Mesendoderm (in vitro differentiated cells): Measurements from ENCODE around the gene PRELP.

Source experiments
- DNase-seq: peaks from one replicate; pipeline ENCODE4 v3.0.0; 2013
- H2AK5ac ChIP-seq: 2 replicates; pipeline ENCODE4 v1.6.1; 2013; ENCODE audit warnings: low read length, inconsistent platforms
- H2BK120ac ChIP-seq: 2 replicates; pipeline ENCODE4 v1.6.1; 2013; ENCODE audit warnings: low read depth, mild to moderate bottlenecking, low read length, moderate library complexity, mixed read lengths
- H2BK15ac ChIP-seq: replicated peaks from 2 replicates; pipeline ENCODE4 v1.6.1; 2013; ENCODE audit warnings: low read depth, mild to moderate bottlenecking, moderate library complexity
- H2BK5ac ChIP-seq: 2 replicates; pipeline ENCODE4 v1.6.1; 2013; ENCODE audit warnings: low read length, inconsistent platforms
- H3K18ac ChIP-seq: 2 replicates; pipeline ENCODE4 v1.6.1; 2013; ENCODE audit warnings: mild to moderate bottlenecking, low read length, mixed read lengths
- H3K23ac ChIP-seq: one replicate; pipeline ENCODE4 v1.6.1; 2013; ENCODE audit warnings: low read length
- H3K27ac ChIP-seq: 2 replicates; pipeline ENCODE4 v1.5.1; 2013; ENCODE audit warnings: low read depth, mild to moderate bottlenecking, inconsistent platforms, low read length, moderate library complexity
- H3K27me3 ChIP-seq: 2 replicates; pipeline ENCODE4 v1.6.1; 2013; ENCODE audit warnings: low read length, control low read depth, mild to moderate bottlenecking, inconsistent platforms; ENCODE audit not compliant: insufficient read depth, poor library complexity
- H3K36me3 ChIP-seq: 2 replicates; pipeline ENCODE4 v1.6.1; 2013; ENCODE audit warnings: low read length, inconsistent platforms; ENCODE audit not compliant: control insufficient read depth, insufficient read depth
- H3K4ac ChIP-seq: one replicate; pipeline ENCODE4 v1.6.1; 2013; ENCODE audit warnings: low read depth, mild to moderate bottlenecking, low read length, moderate library complexity
- H3K4me1 ChIP-seq: 2 replicates; pipeline ENCODE4 v1.6.1; 2013; ENCODE audit warnings: low read depth, low read length, inconsistent platforms; ENCODE audit not compliant: control insufficient read depth
- H3K4me2 ChIP-seq: 2 replicates; pipeline ENCODE4 v1.6.1; 2013; ENCODE audit warnings: low read length
- H3K4me3 ChIP-seq: 2 replicates; pipeline ENCODE4 v1.5.1; 2013; ENCODE audit warnings: mild to moderate bottlenecking, low read length
- H3K56ac ChIP-seq: one replicate; pipeline ENCODE4 v1.6.1; 2013; ENCODE audit warnings: low read length
- H3K79me1 ChIP-seq: 2 replicates; pipeline ENCODE4 v1.6.1; 2013; ENCODE audit warnings: low read length, inconsistent platforms
- H3K79me2 ChIP-seq: 2 replicates; pipeline ENCODE4 v1.6.1; 2013; ENCODE audit warnings: mild to moderate bottlenecking, low read length; ENCODE audit not compliant: control insufficient read depth, insufficient read depth
- H3K9ac ChIP-seq: 2 replicates; pipeline ENCODE4 v1.6.1; 2013; ENCODE audit warnings: low read length, inconsistent platforms
- H4K5ac ChIP-seq: one replicate; pipeline ENCODE4 v1.6.1; 2013; ENCODE audit warnings: low read length
- H4K8ac ChIP-seq: one replicate; pipeline ENCODE4 v1.6.1; 2013; ENCODE audit warnings: low read depth, mild to moderate bottlenecking, control low read depth, low read length, moderate library complexity
- whole genome bisulfite sequencing: extraction: QIAGEN DNeasy Blood & Tissue Kit; methylation state at CpG from one replicate; pipeline ENCODE4 v1.1.7; 2013; ENCODE audit warnings: low lambda C conversion rate, missing lambda C conversion rate; ENCODE audit not compliant: insufficient coverage; ENCODE audit errors: extremely low coverage; 5-methylcytosine and 5-hydroxymethylcytosine counted together

The PRELP gene

DNA sequence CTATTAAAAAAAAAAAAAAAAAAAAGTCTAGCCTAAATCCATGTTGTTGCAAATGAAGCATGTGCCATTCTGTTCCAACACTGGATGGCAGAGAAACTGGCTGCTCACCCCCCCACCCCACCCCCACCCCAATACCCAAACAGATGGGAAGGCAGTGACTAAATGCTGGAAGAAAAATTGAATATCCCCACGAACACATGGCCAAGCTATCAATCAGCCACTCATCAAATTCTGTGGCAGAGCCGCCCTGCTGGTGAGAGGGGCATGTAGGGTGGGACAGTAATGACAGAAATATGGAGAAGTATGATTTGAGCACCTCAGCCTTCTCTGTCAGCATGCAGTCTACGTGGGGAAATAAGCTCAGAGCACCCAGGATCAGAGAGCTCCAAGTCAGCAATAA, 52.5 kb downstream of the PRELP start:
- Histone ChIP-seq H3K4me2 (no peak overlapping the region), H2BK15ac (no peak overlapping the region), H3K27me3 (no peaks in the 10 kb centered on the region), H3K18ac (no peak overlapping the region), H4K5ac (no peak overlapping the region), H3K9ac (no peak overlapping the region), H3K56ac (no peak overlapping the region), H3K4me3 (no peak overlapping the region), H3K79me2 (no peaks in the 10 kb centered on the region), H3K4me1 (no peaks in the 10 kb centered on the region), H3K27ac (no peak overlapping the region), H2BK5ac (no peak overlapping the region), H3K23ac (no peak overlapping the region), H2BK120ac (no peak overlapping the region), H4K8ac (no peak overlapping the region), H3K4ac (no peak overlapping the region), H2AK5ac (no peak overlapping the region), H3K79me1 (no peaks in the 10 kb centered on the region), H3K36me3 (no peaks in the 10 kb centered on the region)
- no CpG with 5 or more reads among the region's 3 CpGs for WGBS
- DNase-seq: no peak

DNA sequence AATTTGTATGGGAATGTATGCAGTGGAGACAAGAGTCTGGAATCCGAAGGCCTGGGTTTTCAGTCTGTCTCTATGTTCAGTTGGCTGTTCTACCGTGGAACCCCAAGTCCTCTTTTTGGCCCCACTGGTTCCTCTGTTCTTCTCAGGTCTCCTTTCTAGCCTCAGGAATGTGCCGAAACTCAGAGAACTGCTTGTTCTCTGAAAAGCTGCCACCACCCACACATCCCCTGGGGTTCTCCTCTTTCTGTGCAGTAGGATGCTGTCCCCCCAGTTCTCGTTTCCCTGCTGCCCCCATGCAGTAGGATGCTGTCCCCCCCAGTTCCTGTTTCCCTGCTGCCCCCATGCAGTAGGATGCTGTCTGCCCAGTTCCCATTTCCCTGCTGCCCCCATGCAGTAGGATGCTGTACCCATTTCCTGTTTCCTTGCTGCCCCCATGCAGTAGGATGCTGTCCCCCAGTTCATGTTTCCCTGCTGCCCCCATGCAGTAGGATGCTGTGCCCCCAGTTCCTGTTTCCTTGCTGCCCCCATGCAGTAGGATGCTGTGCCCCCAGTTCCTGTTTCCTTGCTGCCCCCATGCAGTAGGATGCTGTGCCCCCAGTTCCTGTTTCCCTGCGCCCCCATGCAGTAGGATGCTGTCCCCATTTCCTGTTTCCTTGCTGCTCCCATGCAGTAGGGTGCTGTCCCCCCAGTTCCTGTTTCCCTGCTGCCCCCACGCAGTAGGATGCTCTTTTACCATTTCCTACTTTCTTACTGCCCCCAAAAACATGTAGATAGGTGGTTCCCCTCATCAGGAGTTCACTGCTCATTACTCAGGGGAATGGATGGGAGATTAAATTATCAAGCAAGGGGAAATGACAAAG, 53.6 kb downstream of the PRELP start:
- H2BK5ac ChIP-seq: no peak overlapping the region
- WGBS: no CpG with 5 or more reads among the region's 6 CpGs
- H2BK15ac ChIP-seq: no peak overlapping the region
- no peak overlapping the region for H3K4me2 ChIP-seq
- no peaks in the 10 kb centered on the region for H3K4me1 ChIP-seq
- H3K79me1 ChIP-seq: no peaks in the 10 kb centered on the region
- H3K27me3 ChIP-seq: no peaks in the 10 kb centered on the region
- no peaks in the 10 kb centered on the region for H3K79me2 ChIP-seq
- no peak overlapping the region for H3K27ac ChIP-seq
- no peak overlapping the region for H3K9ac ChIP-seq
- H4K8ac ChIP-seq: no peak overlapping the region
- no peak overlapping the region for H3K18ac ChIP-seq
- no peak overlapping the region for H2BK120ac ChIP-seq
- H3K56ac ChIP-seq: no peak overlapping the region
- H2AK5ac ChIP-seq: no peak overlapping the region
- H4K5ac ChIP-seq: no peak overlapping the region
- H3K4me3 ChIP-seq: no peak overlapping the region
- no peak overlapping the region for H3K4ac ChIP-seq
- H3K23ac ChIP-seq: no peak overlapping the region
- no peak for DNase-seq
- H3K36me3 ChIP-seq: no peaks in the 10 kb centered on the region

DNA sequence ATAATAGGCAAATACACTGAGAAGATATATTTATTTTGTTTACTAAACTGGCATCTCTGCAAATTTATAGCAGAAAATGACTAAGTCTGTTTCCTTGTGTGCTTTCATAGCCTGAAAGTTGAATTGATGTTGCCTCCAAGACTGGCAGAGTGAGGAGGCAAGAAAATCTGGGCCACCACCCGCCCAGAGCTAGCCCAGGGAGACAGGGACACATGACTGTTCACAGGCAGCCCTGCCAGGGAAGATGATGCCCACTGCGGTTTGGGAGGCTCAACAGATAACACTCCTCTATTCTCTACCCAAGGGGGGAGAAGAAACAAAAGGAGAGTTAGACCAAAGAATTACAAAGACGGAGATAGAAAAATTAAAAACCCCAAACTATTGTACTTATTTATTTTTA, 55.5 kb downstream of the PRELP start:
- Histone ChIP-seq H2BK5ac (no peak overlapping the region), H2BK120ac (no peak overlapping the region), H3K4me2 (no peak overlapping the region), H3K79me2 (no peaks in the 10 kb centered on the region), H3K79me1 (no peaks in the 10 kb centered on the region), H3K36me3 (no peaks in the 10 kb centered on the region), H3K23ac (no peak overlapping the region), H2AK5ac (no peak overlapping the region), H3K9ac (no peak overlapping the region), H3K4me1 (no peaks in the 10 kb centered on the region), H3K27me3 (no peaks in the 10 kb centered on the region), H3K4me3 (no peak overlapping the region), H3K4ac (no peak overlapping the region), H3K56ac (no peak overlapping the region), H3K27ac (no peak overlapping the region), H4K8ac (no peak overlapping the region), H2BK15ac (no peak overlapping the region), H3K18ac (no peak overlapping the region), H4K5ac (no peak overlapping the region)
- no CpG with 5 or more reads among the region's 3 CpGs for WGBS
- DNase-seq: no peak

DNA sequence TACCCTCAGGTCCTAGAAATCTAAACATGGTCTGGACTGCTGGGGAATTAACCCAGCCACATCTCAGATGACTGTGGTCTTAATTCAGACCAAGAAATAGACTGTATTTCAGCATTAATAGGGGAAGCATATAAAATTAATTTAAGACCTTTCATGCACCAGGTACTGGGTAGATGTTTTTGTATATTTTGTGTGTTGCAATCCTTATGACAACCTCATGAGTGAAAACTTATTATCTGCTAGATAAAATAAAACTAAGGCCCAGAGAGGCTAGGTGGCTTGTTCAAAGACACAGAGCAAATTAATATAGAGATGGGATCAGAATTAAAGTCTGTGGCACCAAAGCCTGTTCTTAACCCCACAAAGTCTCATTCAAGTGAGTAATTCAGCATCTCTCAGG, 58.4 kb downstream of the PRELP start:
- Histone ChIP-seq H2AK5ac (no peak overlapping the region), H3K23ac (no peak overlapping the region), H3K4me1 (no peaks in the 10 kb centered on the region), H3K4me2 (no peak overlapping the region), H3K4me3 (no peak overlapping the region), H4K5ac (no peak overlapping the region), H3K36me3 (no peaks in the 10 kb centered on the region), H3K9ac (no peak overlapping the region), H3K27me3 (no peaks in the 10 kb centered on the region), H2BK15ac (no peak overlapping the region), H3K18ac (no peak overlapping the region), H3K27ac (no peak overlapping the region), H4K8ac (no peak overlapping the region), H3K79me1 (no peaks in the 10 kb centered on the region), H2BK120ac (no peak overlapping the region), H2BK5ac (no peak overlapping the region), H3K56ac (no peak overlapping the region), H3K79me2 (no peaks in the 10 kb centered on the region), H3K4ac (no peak overlapping the region)
- no peak for DNase-seq

DNA sequence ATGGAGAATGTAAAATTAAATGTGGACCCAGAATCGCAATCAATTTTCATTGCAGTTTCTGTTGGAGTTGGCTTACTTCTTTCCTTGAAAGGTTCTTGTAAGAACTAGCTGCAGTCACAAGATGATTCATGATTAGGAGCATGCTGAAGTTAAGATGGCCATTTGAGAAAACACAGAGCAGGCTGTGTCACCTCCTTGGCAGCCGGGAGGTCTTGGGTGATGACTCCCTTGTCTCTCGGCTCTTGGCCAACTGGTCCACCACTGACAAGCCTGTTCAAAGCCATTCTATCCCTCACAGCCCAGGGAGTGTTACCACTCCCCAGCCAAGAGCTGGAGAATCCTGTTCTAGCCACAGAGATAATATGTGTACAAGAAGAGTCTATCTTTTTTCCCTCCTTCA, 58.9 kb downstream of the PRELP start:
- H3K4me1 ChIP-seq: no peaks in the 10 kb centered on the region
- no peak overlapping the region for H2BK5ac ChIP-seq
- no peak overlapping the region for H3K9ac ChIP-seq
- WGBS: no CpG with 5 or more reads among the region's 3 CpGs
- H3K23ac ChIP-seq: no peak overlapping the region
- no peak overlapping the region for H4K8ac ChIP-seq
- H2BK120ac ChIP-seq: no peak overlapping the region
- H2BK15ac ChIP-seq: no peak overlapping the region
- H3K4me3 ChIP-seq: no peak overlapping the region
- H3K36me3 ChIP-seq: no peaks in the 10 kb centered on the region
- no peak overlapping the region for H3K4me2 ChIP-seq
- no peak overlapping the region for H3K27ac ChIP-seq
- no peak overlapping the region for H3K18ac ChIP-seq
- H3K56ac ChIP-seq: no peak overlapping the region
- no peak overlapping the region for H4K5ac ChIP-seq
- no peak for DNase-seq
- no peaks in the 10 kb centered on the region for H3K27me3 ChIP-seq
- H3K4ac ChIP-seq: no peak overlapping the region
- no peak overlapping the region for H2AK5ac ChIP-seq
- no peaks in the 10 kb centered on the region for H3K79me1 ChIP-seq
- H3K79me2 ChIP-seq: no peaks in the 10 kb centered on the region

DNA sequence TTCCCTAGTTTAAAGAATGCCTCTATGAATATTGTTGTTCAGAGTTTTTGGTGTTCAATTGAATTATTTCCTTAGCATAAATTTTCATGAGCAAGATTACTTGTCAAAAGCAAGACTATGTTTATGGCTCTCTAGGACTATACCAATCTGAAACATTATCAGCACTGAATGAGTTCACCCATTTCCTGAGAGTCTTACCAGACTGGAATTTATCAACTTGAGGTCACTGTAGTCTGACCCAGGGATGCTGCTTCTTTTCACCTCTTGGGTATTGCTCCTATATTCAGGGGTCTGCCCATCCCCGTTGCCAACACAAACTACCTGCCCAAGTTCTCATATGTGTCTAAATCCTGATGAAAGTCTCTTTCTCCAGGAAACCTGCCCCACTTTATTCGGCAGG, 61.0 kb downstream of the PRELP start:
- DNase-seq: no peak

More for the DNA sequence above, 61.0 kb downstream of the PRELP start:
- H3K4me1 ChIP-seq: no peaks in the 10 kb centered on the region
- no peak overlapping the region for H4K5ac ChIP-seq
- no CpG with 5 or more reads among the region's 2 CpGs for WGBS
- no peak overlapping the region for H3K23ac ChIP-seq
- H4K8ac ChIP-seq: no peak overlapping the region
- no peak overlapping the region for H3K9ac ChIP-seq
- H2BK120ac ChIP-seq: no peak overlapping the region
- no peak overlapping the region for H2BK5ac ChIP-seq
- H2BK15ac ChIP-seq: no peak overlapping the region
- H3K79me1 ChIP-seq: no peaks in the 10 kb centered on the region
- no peak overlapping the region for H3K4ac ChIP-seq
- no peak overlapping the region for H3K27ac ChIP-seq
- no peaks in the 10 kb centered on the region for H3K27me3 ChIP-seq
- no peak overlapping the region for H3K4me3 ChIP-seq
- H3K4me2 ChIP-seq: no peak overlapping the region
- no peak overlapping the region for H2AK5ac ChIP-seq
- no peak overlapping the region for H3K56ac ChIP-seq
- H3K18ac ChIP-seq: no peak overlapping the region
- H3K36me3 ChIP-seq: no peaks in the 10 kb centered on the region
- H3K79me2 ChIP-seq: no peaks in the 10 kb centered on the region
